ENCODE data around the gene TCEANC.
A peak's percentile ranks its signal among the peaks of the same experiment; 100 is the strongest.
"Not testable (repeated sequence)": the region's sequence is repeated elsewhere in the genome, so short reads cannot be mapped to it uniquely, and the experiment has no call there.

TCEANC gene

DNA sequence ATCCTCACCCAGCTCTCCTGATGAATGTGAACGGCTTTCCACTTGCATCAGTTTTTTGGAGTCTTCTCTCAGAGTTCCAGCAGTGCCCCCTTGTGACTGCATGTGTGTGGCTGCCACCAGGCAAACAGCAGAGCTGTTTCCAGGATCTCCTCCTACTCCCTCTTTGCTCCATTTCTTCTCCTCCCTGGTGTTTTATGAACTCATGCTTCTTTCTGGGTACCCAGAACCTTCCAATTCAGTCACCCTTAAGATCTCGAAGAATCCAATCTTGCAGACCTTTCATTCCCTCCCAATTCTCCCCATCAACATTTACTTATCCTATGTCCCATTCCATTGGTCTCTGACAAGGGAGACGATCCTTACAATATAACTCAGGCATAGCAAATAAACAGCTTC is 6.8 kb upstream of the TCEANC start:
- H3K36me3 Mint-ChIP-seq (ENCODE audit: low read depth), result no peaks in the 10 kb centered on the region
- H3K27ac Mint-ChIP-seq, result no peak overlapping the region
- H3K27me3 Mint-ChIP-seq, result no peaks in the 10 kb centered on the region
- peaks cover 6% of the 10 kb centered on the region for H3K4me1 Mint-ChIP-seq (ENCODE audit: low read depth)
- intact Hi-C loops (cut with micrococcal nuclease), result loop anchor here (2.0 kb wide), 1 partner anchor 139 kb away; no protein-coding TSS in a partner anchor
- H3K9me3 Mint-ChIP-seq, result no peaks in the 10 kb centered on the region
- no peak overlapping the region for H3K4me3 Mint-ChIP-seq

DNA sequence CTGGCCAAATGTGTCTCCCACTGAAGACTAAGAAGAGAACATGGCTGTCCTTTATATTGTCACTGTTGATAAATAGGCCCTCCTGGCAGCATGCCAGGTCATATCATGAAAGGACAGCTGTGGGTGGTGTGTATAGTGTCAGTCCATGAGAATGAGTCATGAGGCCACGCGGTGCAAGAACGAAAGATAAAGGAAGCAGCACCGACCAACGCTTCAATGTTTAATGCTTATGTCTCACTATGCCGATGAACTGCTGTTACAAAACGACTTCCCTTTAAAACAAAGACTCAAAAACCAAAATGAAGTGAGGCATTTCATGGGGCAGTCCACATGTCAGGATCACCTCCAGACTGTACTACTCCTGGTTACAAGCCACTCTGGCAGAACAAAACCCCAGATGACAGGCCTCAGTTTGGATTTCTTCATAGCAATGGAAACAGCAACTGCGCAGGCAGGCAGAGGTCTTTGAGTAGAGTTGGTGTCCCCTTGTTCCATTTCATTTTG is 5.2 kb upstream of the TCEANC start:
- peak overlapping the region; percentile 78 for H3K27ac Mint-ChIP-seq
- intact Hi-C loops (cut with micrococcal nuclease), result loop anchor here (2.0 kb wide), 1 partner anchor 141 kb away; no protein-coding TSS in a partner anchor
- no peaks in the 10 kb centered on the region for H3K36me3 Mint-ChIP-seq (ENCODE audit: low read depth)
- no peak overlapping the region for H3K4me3 Mint-ChIP-seq
- peaks cover 6% of the 10 kb centered on the region for H3K4me1 Mint-ChIP-seq (ENCODE audit: low read depth)
- no peaks in the 10 kb centered on the region for H3K9me3 Mint-ChIP-seq
- no peaks in the 10 kb centered on the region for H3K27me3 Mint-ChIP-seq

DNA sequence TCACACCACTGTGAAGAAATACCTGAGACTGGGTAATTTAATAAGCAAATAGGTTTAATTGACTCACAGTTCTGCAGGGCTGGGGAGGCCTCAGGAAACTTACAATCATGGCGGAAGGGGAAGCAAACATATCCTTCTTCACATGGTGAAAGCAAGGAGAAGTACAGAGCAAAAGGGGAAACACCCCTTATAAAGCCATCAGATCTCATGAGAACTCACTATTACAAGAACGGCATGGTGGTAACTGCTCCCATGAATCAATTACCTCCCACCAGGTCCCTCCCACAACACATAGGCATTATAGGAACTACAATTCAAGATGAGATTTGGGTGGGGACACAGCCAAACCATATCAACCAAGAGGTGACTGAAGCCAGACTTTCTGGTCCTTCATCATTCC is 4.6 kb upstream of the TCEANC start:
- H3K36me3 Mint-ChIP-seq (ENCODE audit: low read depth); H3K4me3 Mint-ChIP-seq; H3K9me3 Mint-ChIP-seq; H3K4me1 Mint-ChIP-seq (ENCODE audit: low read depth); intact Hi-C loops (cut with micrococcal nuclease); H3K27me3 Mint-ChIP-seq: not testable (repeated sequence)
- peak overlapping the region; percentile 78 for H3K27ac Mint-ChIP-seq

DNA sequence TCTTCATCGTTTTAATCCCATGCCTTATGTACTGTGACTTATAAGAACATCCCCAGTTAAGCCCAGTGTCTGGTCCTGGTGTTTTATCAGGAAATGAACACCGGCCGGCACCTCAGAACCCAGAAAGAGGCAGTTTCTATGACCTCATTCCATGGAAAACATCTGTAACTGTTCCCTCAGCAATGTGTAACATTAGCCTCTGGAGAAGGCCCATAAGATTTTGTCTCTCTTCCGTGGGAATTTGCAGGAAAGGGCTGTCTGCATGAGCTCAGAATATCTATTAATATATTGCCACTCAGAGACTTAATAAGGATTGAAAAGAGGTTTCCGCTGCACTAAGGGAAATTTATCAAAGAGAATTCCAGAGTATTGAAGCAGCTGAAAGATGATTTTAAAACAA is 3.1 kb upstream of the TCEANC start:
- no peak overlapping the region for H3K27ac Mint-ChIP-seq
- no peaks in the 10 kb centered on the region for H3K27me3 Mint-ChIP-seq
- intact Hi-C loops (cut with micrococcal nuclease), result no loop called here
- no peaks in the 10 kb centered on the region for H3K9me3 Mint-ChIP-seq
- no peak overlapping the region for H3K4me3 Mint-ChIP-seq
- peaks cover 6% of the 10 kb centered on the region for H3K4me1 Mint-ChIP-seq (ENCODE audit: low read depth)
- H3K36me3 Mint-ChIP-seq (ENCODE audit: low read depth), result no peaks in the 10 kb centered on the region

DNA sequence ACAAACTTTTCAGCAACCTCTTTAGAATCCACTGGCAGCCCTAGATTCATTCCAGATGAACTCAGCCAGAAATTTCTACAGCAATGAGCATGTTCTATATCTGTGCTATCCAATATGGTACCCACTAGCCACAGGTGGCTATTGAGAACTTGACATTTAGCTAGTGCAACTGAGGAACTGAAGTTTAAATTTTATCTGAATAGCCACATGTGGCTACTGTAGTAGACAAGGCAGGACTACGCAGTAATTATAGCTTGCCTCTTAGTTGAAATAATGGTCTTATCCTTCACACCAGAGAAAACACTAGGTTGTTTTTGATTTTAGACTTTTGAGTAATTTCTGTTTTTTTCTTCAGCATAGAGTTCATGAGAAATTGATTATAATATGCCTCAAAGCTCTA is 2.6 kb upstream of the TCEANC start:
- Mint-ChIP-seq H3K27me3 (no peaks in the 10 kb centered on the region), H3K27ac (no peak overlapping the region), H3K4me3 (no peak overlapping the region), H3K9me3 (no peaks in the 10 kb centered on the region), H3K36me3 (ENCODE audit: low read depth) (peaks cover 2% of the 10 kb centered on the region), H3K4me1 (ENCODE audit: low read depth) (peaks cover 6% of the 10 kb centered on the region)
- intact Hi-C loops (cut with micrococcal nuclease), result no loop called here

DNA sequence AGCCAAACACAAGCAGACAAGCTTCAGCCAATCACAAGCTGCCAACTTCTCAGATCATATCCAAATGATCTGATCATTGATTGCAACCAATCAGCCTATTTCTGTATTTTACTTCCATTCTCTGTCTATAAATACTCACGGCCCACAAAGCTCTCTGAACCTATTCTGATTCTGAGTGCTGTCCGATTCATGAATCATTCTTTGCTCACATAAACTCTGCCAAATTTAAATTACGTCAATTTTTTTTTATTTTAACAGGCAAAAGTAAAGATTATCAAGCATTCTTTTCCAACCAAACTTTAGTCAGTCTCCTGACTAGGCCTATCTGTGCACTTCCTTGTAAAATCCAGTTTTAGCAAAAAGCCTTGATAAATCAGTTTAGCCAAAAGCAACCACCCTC is 1.8 kb upstream of the TCEANC start:
- Mint-ChIP-seq H3K27ac (no peak overlapping the region), H3K4me1 (ENCODE audit: low read depth) (peaks cover 3% of the 10 kb centered on the region), H3K9me3 (no peaks in the 10 kb centered on the region), H3K4me3 (no peak overlapping the region), H3K36me3 (ENCODE audit: low read depth) (peaks cover 8% of the 10 kb centered on the region), H3K27me3 (no peaks in the 10 kb centered on the region)
- intact Hi-C loops (cut with micrococcal nuclease), result no loop called here

DNA sequence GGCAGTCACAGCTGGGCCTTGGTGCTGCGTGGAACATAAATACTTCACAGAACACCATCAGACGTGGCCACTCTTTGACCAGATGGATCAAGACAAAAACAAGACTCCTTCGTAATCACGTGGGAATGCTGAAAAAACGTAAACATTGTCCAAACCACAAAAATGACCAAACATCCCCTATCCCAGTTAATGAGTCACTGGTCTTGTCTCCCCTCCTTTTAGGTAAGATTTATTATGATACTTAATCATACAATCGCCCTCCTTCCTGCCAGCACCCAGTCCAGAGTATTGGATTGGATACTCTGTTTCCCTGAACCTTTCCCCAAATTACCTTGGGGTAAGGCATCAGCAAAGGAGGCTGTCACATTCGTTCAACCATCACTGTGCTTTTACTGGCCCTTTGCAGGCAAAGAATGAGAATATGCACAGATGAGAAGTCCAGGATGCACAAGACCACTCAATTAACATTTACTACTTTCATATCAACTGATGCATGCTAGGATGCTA is 601 bp upstream of the TCEANC start:
- H3K27ac Mint-ChIP-seq, result peak overlapping the region; percentile 93
- peaks cover 15% of the 10 kb centered on the region for H3K36me3 Mint-ChIP-seq (ENCODE audit: low read depth)
- no peaks in the 10 kb centered on the region for H3K4me1 Mint-ChIP-seq (ENCODE audit: low read depth)
- peak overlapping the region; percentile 83 for H3K4me3 Mint-ChIP-seq
- no peaks in the 10 kb centered on the region for H3K27me3 Mint-ChIP-seq
- intact Hi-C loops (cut with micrococcal nuclease), result no loop called here
- H3K9me3 Mint-ChIP-seq, result no peaks in the 10 kb centered on the region

DNA sequence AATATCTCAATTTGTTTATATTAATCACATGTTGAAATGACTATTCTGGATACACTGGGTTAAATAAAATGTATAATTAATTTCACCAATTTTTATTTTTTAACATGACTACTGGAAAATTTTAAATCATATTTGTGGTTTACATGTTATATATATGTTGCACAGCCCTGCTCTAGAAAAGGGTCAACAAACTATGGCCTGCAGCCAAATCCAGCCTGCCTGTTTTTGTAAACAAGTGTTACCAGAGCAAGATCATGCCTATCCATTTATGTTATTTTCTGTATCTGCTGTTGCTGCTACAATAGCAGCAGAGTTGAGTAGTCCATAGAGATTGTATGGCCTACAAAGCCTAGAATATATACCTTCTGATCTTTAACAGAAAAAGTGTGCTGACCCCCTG is 1.2 kb downstream of the TCEANC start:
- Mint-ChIP-seq H3K27me3 (no peaks in the 10 kb centered on the region), H3K9me3 (no peaks in the 10 kb centered on the region), H3K4me1 (ENCODE audit: low read depth) (no peaks in the 10 kb centered on the region), H3K27ac (no peak overlapping the region), H3K4me3 (no peak overlapping the region), H3K36me3 (ENCODE audit: low read depth) (peaks cover 21% of the 10 kb centered on the region)
- intact Hi-C loops (cut with micrococcal nuclease), result no loop called here

DNA sequence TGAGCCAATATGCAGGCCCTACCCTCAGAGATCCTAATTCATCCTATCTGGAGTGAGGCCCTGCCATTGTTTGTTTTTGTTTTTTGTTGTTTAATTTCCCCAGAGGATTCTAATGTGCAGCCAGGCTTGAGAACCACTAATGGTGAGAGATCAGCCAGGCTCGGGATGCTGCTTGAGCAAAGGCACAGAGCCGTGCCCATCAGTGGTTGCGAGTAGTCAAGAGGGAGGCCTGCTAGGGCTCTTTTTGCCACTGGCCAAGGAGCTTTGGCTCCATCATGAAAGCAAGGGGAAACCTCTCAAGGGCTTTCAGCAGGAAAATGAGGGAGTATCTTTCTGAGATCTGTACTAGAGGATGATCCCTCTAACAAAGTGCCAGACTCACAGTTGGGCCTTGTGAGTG is 2.7 kb downstream of the TCEANC start:
- peaks cover 21% of the 10 kb centered on the region for H3K36me3 Mint-ChIP-seq (ENCODE audit: low read depth)
- no peak overlapping the region for H3K27ac Mint-ChIP-seq
- no peaks in the 10 kb centered on the region for H3K9me3 Mint-ChIP-seq
- H3K27me3 Mint-ChIP-seq, result no peaks in the 10 kb centered on the region
- intact Hi-C loops (cut with micrococcal nuclease), result loop anchor here (5.0 kb wide), 1 partner anchor 92 kb away; no protein-coding TSS in a partner anchor
- H3K4me3 Mint-ChIP-seq, result no peak overlapping the region
- H3K4me1 Mint-ChIP-seq (ENCODE audit: low read depth), result no peaks in the 10 kb centered on the region

DNA sequence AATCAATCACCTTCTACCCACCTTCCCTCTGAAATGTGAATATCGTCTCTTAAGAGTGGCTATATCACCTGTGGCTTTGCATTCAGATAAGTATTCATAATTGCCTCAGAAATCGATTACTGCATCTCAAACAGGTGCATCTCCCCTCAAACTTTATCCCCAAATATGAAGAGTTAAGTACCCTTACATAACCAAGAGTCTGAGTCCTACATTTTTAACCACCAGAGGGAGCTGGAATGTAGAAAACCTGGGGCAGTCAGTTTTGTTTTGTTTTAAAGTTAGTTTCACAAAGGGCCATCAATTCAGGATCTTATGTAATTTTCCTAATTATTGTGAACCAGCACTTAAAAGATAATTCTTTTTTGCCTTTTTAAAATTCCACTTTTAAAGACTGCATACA is 5.7 kb downstream of the TCEANC start:
- peaks cover 21% of the 10 kb centered on the region for H3K36me3 Mint-ChIP-seq (ENCODE audit: low read depth)
- no peaks in the 10 kb centered on the region for H3K9me3 Mint-ChIP-seq
- intact Hi-C loops (cut with micrococcal nuclease), result loop anchor here (1.0 to 5.0 kb wide), 3 partner anchors 76 to 373 kb away; partner anchors contain the start of genes OFD1 and TRAPPC2
- no peak overlapping the region for H3K27ac Mint-ChIP-seq
- H3K4me1 Mint-ChIP-seq (ENCODE audit: low read depth), result no peaks in the 10 kb centered on the region
- no peaks in the 10 kb centered on the region for H3K27me3 Mint-ChIP-seq
- no peak overlapping the region for H3K4me3 Mint-ChIP-seq

DNA sequence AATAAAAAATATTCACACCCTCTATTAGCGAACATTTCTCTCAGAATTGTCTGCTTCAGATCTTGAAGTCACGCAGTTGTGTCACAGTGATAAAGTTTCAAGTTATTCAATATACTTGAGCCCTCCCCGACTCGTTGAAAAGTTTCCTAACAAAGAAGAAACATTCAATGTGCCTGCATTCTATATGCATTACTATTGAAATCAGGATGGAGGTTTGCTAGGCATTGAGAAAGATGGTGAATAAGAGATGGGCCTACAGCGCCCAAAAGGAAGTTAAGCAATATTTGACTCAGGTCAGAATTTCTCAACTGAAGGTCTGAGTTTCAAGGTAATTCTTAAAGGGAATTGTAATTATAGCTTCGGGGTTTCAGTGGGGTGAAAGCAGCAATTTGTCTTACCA is 6.1 kb downstream of the TCEANC start:
- Mint-ChIP-seq H3K36me3 (ENCODE audit: low read depth) (peaks cover 23% of the 10 kb centered on the region), H3K27ac (no peak overlapping the region), H3K9me3 (no peaks in the 10 kb centered on the region), H3K4me3 (no peak overlapping the region), H3K4me1 (ENCODE audit: low read depth) (no peaks in the 10 kb centered on the region), H3K27me3 (no peaks in the 10 kb centered on the region)
- intact Hi-C loops (cut with micrococcal nuclease), result loop anchor here (2.0 to 5.0 kb wide), 2 partner anchors 76 to 88 kb away; partner anchors contain the start of genes OFD1 and TRAPPC2

DNA sequence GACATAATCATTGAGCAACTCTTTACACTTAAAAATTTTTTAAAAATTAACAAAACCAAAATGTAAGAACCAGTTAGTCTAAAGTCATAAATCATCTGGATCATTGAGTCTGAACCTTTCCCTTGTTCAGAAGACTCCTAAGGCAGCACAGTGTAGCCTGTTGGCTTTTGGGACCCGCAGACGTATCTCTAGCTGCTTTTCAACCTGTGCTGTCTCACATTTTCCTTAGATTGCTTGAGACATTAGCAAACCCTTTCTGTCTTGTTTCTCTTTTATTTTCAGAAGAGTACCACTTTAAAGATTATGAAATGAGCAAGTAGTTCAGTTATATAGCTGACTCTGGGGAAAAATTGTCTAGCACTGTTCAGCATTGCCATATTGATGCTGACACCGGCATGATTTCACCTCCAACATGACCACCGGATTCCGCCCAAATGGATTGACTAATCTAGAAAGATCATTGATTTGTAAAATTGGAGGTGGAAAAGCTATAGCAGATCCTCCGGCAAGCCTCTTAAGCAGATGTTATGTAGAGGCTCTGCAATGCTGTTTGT is 8.9 kb downstream of the TCEANC start:
- Mint-ChIP-seq H3K9me3 (no peaks in the 10 kb centered on the region), H3K4me1 (ENCODE audit: low read depth) (peaks cover 22% of the 10 kb centered on the region), H3K4me3 (no peak overlapping the region), H3K27ac (no peak overlapping the region), H3K36me3 (ENCODE audit: low read depth) (peaks cover 17% of the 10 kb centered on the region), H3K27me3 (no peaks in the 10 kb centered on the region)
- intact Hi-C loops (cut with micrococcal nuclease), result loop anchor here (5.0 kb wide), 1 partner anchor 35 kb away; no protein-coding TSS in a partner anchor

DNA sequence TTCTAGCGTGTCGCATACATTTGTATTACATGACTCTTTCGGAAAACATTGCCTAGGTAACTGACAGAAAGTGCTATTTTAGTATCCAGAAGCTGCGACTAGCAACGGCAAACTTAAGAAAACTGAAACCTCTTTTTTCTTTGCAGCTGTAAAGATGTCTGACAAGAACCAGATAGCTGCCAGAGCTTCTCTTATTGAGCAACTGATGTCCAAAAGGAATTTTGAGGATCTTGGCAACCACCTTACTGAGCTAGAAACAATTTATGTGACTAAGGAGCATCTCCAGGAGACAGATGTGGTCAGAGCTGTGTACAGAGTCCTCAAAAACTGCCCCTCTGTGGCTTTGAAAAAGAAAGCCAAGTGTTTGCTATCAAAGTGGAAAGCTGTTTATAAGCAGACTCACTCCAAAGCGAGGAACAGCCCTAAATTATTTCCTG is 9.4 kb downstream of the TCEANC start:
- Mint-ChIP-seq H3K4me3 (no peak overlapping the region), H3K9me3 (no peaks in the 10 kb centered on the region), H3K27ac (no peak overlapping the region), H3K27me3 (no peaks in the 10 kb centered on the region), H3K4me1 (ENCODE audit: low read depth) (peaks cover 22% of the 10 kb centered on the region), H3K36me3 (ENCODE audit: low read depth) (peaks cover 12% of the 10 kb centered on the region)
- intact Hi-C loops (cut with micrococcal nuclease), result loop anchor here (5.0 kb wide), 1 partner anchor 35 kb away; no protein-coding TSS in a partner anchor

DNA sequence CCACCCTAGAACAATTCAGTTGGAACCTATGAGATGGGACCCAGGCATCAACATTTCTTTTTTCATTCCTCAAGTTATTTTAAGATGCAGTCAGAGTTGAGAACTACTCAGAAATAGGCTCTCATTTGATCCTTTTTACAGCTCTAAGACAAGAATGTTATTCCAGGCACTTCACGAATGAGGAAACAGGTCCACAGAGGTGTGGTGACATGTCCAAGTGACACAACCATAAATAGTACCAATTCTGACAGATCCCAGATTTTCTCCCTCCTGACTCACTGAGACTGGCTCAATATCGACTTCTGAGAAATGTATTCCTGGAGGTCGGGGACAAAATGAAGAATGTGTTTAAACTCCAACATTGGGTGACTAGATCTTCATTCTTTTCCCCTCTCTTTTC is 11.1 kb downstream of the TCEANC start:
- no peaks in the 10 kb centered on the region for H3K27me3 Mint-ChIP-seq
- no peaks in the 10 kb centered on the region for H3K9me3 Mint-ChIP-seq
- peaks cover 22% of the 10 kb centered on the region for H3K4me1 Mint-ChIP-seq (ENCODE audit: low read depth)
- intact Hi-C loops (cut with micrococcal nuclease), result loop anchor here (5.0 kb wide), 1 partner anchor 33 kb away; no protein-coding TSS in a partner anchor
- no peak overlapping the region for H3K4me3 Mint-ChIP-seq
- H3K36me3 Mint-ChIP-seq (ENCODE audit: low read depth), result peaks cover 6% of the 10 kb centered on the region
- no peak overlapping the region for H3K27ac Mint-ChIP-seq

DNA sequence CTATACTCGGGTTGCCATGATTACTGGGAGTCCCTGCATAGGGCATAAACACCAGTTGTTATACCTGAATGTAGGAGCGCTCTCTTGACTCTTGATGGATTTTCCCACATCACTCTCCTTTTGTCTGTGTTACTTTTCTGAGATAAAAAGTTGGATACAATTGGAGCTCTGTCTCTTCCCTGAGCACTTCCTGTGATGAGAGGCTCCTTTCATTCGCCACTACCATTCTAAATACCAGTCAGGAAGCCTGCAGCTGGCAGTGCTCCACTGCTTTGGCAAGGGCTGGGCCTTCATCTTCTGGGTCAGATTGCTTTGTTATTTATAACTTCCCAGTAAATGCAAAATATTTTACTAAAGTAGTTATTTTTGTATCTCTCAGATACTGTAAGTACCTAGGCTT is 13.9 kb downstream of the TCEANC start:
- Mint-ChIP-seq H3K36me3 (ENCODE audit: low read depth) (peaks cover 6% of the 10 kb centered on the region), H3K27ac (no peak overlapping the region), H3K4me1 (ENCODE audit: low read depth) (peaks cover 22% of the 10 kb centered on the region), H3K27me3 (no peaks in the 10 kb centered on the region), H3K9me3 (no peaks in the 10 kb centered on the region), H3K4me3 (no peak overlapping the region)
- intact Hi-C loops (cut with micrococcal nuclease), result no loop called here
